Measurements from ENCODE around the gene CHML. TPM values are rescaled to one million over a fixed set of nuclear protein-coding genes. Genes with fewer than 3 reads are reported as not detected.

CHML gene
- total and polyA plus RNA-seq, 2 experiments from 2014 or later = 3.2 to 7.2 TPM

DNA sequence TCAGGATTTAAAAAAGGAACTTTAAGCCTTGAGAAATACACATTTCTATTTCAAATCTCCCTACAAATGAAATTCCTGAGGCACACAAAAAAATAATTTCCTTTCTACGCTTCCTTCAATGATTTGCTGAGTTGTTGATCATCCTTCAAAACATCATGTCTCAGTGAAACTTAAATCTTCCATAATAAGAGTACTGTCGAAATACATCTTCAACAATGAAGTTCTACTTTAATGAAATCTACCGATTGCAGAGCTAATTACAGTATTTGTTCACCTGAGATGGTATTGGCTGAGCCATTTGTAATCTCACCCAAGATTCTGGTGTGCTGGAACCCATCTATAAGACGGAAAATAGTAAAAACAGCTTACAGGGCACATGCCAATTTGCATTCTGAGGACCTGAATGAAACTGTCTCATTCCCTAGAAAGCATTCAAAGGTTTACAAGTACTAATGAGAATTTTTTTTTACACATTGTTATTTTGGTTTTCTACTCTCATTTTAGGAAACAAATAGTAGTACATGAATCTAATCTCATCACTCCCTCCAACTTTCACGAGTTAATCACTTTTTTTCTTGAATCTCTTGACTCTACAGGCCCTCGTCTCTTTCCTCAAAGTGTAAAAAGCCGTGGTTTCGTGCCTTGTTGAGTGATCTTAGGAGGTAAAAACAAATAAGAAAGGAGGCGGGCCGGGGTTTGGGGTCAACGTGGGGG, 1.1 kb downstream of the CHML start:
- Histone ChIP-seq H3K27ac (no peak overlapping the region), H3K36me3 (ENCODE audit: low read depth) (peaks cover 6% of the 10 kb centered on the region; the same call in 1 of the 2 replicates), H3K4me3 (peak overlapping the region; percentile 84), H3K79me2 (ENCODE audit: insufficient read depth) (peaks cover 33% of the 10 kb centered on the region), H2AFZ (peak overlapping the region; percentile 91), H3F3A (ENCODE audit: insufficient read depth) (peaks cover 12% of the 10 kb centered on the region), H3K27me3 (replicated peaks; ENCODE audit: insufficient read depth) (no peaks in the 10 kb centered on the region), H3K4me1 (ENCODE audit: insufficient read depth) (peaks cover 32% of the 10 kb centered on the region), H3K9me3 (ENCODE audit: low read depth) (no peaks in the 10 kb centered on the region), H3K9me2 (ENCODE audit: insufficient read depth) (no peaks in the 10 kb centered on the region), H3K4me2 (ENCODE audit: unreplicated experiment) (peak overlapping the region; percentile 93), H4K20me1 (ENCODE audit: insufficient read depth) (no peaks in the 10 kb centered on the region), H3K9ac (peak overlapping the region; percentile 70)
- TF ChIP-seq EZH2 (IDR thresholded peaks at IDR 0.05; ENCODE audit: insufficient read depth, poor library complexity, severe bottlenecking) = no peak
- TF ChIP-seq EZH2phosphoT487 (IDR thresholded peaks at IDR 0.05; ENCODE audit: insufficient read depth, low read depth) = no peak
- in situ Hi-C loops (cut with MboI) = no loop called here
- peak; percentile 32 for DNase-seq
- 17 to 21% methylated on average over 11 of the region's 11 CpGs for WGBS, 2 experiments (ENCODE audit: low coverage in 1 of 2, low lambda C conversion rate in 2 of 2, missing lambda C conversion rate in 2 of 2)

DNA sequence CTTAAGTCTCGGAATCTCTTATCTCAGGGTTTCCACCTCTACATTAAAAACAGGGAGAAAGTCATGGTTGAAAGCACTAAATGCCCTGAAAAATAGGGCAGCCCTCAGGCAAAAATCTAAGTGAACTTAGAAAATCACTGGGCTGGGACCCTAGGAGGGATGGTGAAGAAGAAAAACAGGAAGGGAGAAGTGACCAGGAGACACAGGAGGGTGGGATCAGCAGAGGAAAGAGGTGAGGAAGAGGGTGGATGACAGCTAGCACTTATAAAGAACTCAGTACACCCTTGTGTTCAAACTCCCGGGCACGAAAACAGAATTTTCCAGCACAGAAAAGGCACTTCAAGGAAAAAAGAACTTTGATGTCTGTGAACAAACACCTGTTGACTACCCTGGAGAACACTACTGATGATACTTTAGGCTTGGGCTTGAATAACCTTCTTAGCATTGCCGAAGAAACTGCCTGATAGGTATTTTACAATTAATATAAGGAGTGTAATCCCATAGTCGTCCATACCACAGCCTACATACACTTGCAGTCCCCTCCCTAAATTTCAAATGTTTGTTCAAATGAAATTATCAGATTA, 2.0 kb downstream of the CHML start:
- Histone ChIP-seq H3K4me3 (0 out of 2 replicates have a peak overlapping the region, but pooled peaks have one; percentile 84), H3K27me3 (replicated peaks; ENCODE audit: insufficient read depth) (no peaks in the 10 kb centered on the region)

DNA sequence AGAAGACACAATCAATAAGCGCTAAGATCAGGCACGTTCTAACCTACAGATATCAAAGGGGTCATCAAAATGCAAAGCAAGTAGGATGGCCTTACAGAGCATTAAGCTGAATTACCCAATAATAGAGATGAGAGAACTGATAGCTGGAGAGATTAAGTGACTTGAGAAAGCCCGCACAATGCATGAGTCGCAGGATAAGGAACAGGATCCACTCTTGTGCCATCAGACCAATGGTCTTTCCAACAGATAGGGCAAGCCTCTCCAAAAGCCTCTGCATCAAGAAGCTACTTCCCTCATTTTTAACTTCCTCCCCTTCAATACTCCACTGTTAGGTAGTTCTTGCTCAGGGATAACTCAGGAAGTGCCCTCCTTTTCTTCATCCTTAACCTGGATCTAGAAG, 2.6 kb downstream of the CHML start:
- no peaks in the 10 kb centered on the region for H3K9me2 ChIP-seq (ENCODE audit: insufficient read depth)
- no peak overlapping the region for H3K27ac ChIP-seq
- no peaks in the 10 kb centered on the region for H3K9me3 ChIP-seq (ENCODE audit: low read depth)
- H3K27me3 ChIP-seq (replicated peaks; ENCODE audit: insufficient read depth) = no peaks in the 10 kb centered on the region
- H2AFZ ChIP-seq = no peak overlapping the region
- peaks cover 33% of the 10 kb centered on the region for H3K79me2 ChIP-seq (ENCODE audit: insufficient read depth)
- H3K36me3 ChIP-seq (ENCODE audit: low read depth) = peaks cover 6% of the 10 kb centered on the region; the same call in 1 of the 2 replicates
- TF ChIP-seq EZH2 (IDR thresholded peaks at IDR 0.05; ENCODE audit: insufficient read depth, poor library complexity, severe bottlenecking) = no peak
- TF ChIP-seq EZH2phosphoT487 (IDR thresholded peaks at IDR 0.05; ENCODE audit: insufficient read depth, low read depth) = no peak
- H3K4me1 ChIP-seq (ENCODE audit: insufficient read depth) = peaks cover 32% of the 10 kb centered on the region
- H3K4me3 ChIP-seq = no peak overlapping the region
- H4K20me1 ChIP-seq (ENCODE audit: insufficient read depth) = no peaks in the 10 kb centered on the region
- DNase-seq = peak; percentile 21
- H3K9ac ChIP-seq = no peak overlapping the region
- H3F3A ChIP-seq (ENCODE audit: insufficient read depth) = peaks cover 12% of the 10 kb centered on the region
- 93 to 98% methylated on average over 4 of the region's 4 CpGs for WGBS, 2 experiments (ENCODE audit: low coverage in 1 of 2, low lambda C conversion rate in 2 of 2, missing lambda C conversion rate in 2 of 2)
- in situ Hi-C loops (cut with MboI) = no loop called here
- H3K4me2 ChIP-seq (ENCODE audit: unreplicated experiment) = peak overlapping the region; percentile 26

More for the DNA sequence above, 2.0 kb downstream of the CHML start:
- Histone ChIP-seq H3F3A (ENCODE audit: insufficient read depth) (peaks cover 12% of the 10 kb centered on the region), H4K20me1 (ENCODE audit: insufficient read depth) (no peaks in the 10 kb centered on the region), H3K36me3 (ENCODE audit: low read depth) (peaks cover 6% of the 10 kb centered on the region; the same call in 1 of the 2 replicates), H3K9me3 (ENCODE audit: low read depth) (no peaks in the 10 kb centered on the region), H3K4me2 (ENCODE audit: unreplicated experiment) (peak overlapping the region; percentile 26), H3K27ac (no peak overlapping the region), H3K4me1 (ENCODE audit: insufficient read depth) (peaks cover 32% of the 10 kb centered on the region), H2AFZ (no peak overlapping the region), H3K9ac (no peak overlapping the region), H3K79me2 (ENCODE audit: insufficient read depth) (peaks cover 33% of the 10 kb centered on the region), H3K9me2 (ENCODE audit: insufficient read depth) (no peaks in the 10 kb centered on the region)
- DNase-seq = no peak
- 95 to 97% methylated on average over 5 of the region's 5 CpGs for WGBS, 2 experiments (ENCODE audit: low coverage in 1 of 2, low lambda C conversion rate in 2 of 2, missing lambda C conversion rate in 2 of 2)
- in situ Hi-C loops (cut with MboI) = no loop called here
- no peak for TF ChIP-seq EZH2 (IDR thresholded peaks at IDR 0.05; ENCODE audit: insufficient read depth, poor library complexity, severe bottlenecking)

DNA sequence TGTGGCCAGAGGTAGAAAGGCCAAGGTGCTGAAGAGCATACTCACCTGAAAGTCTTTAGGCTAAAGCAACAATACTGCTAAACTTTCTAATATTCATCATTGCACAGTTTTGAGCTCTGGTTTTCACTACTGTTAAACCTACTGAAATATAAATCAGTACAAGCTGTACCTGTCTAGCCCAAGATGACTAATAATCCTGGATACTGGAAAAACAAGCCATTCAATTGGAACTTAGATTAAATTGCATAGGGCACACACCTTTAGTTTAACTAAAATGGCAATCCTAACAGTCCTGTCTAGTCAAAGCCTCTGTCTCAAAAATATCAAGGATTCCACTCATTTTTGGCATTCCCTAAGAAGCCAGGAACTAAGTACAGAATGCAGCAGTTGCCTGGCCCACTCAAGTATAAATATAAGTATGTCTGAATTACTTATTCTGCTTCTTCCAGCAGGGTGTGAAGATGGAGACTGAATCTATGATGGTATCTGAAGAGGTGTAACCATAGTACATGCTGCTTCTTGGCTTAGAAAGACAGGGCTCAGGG, 3.1 kb downstream of the CHML start:
- Histone ChIP-seq H3K9me2 (ENCODE audit: insufficient read depth) (no peaks in the 10 kb centered on the region), H3K4me3 (peak overlapping the region; percentile 3; the same call in 1 of the 2 replicates), H3K4me2 (ENCODE audit: unreplicated experiment) (peak overlapping the region; percentile 26), H3K27me3 (replicated peaks; ENCODE audit: insufficient read depth) (no peaks in the 10 kb centered on the region), H3F3A (ENCODE audit: insufficient read depth) (peaks cover 12% of the 10 kb centered on the region), H3K27ac (no peak overlapping the region), H3K79me2 (ENCODE audit: insufficient read depth) (peaks cover 33% of the 10 kb centered on the region), H2AFZ (no peak overlapping the region), H3K9ac (no peak overlapping the region), H3K4me1 (ENCODE audit: insufficient read depth) (peaks cover 32% of the 10 kb centered on the region), H4K20me1 (ENCODE audit: insufficient read depth) (no peaks in the 10 kb centered on the region), H3K36me3 (ENCODE audit: low read depth) (peaks cover 6% of the 10 kb centered on the region; the same call in 1 of the 2 replicates), H3K9me3 (ENCODE audit: low read depth) (no peaks in the 10 kb centered on the region)
- in situ Hi-C loops (cut with MboI) = no loop called here
- TF ChIP-seq EZH2phosphoT487 (IDR thresholded peaks at IDR 0.05; ENCODE audit: insufficient read depth, low read depth) = no peak
- no peak for TF ChIP-seq EZH2 (IDR thresholded peaks at IDR 0.05; ENCODE audit: insufficient read depth, poor library complexity, severe bottlenecking)
- peak; percentile 9 for DNase-seq
